GM23248 (cell line): ENCODE measurements around the gene ANTXR2.

ENCODE experiments used
- EZH2 ChIP-seq: fragments of 200-600 bp; sonication (generic); IDR thresholded peaks from 2 replicates; pipeline ENCODE4 v1.6.1; 2018; ENCODE audit warnings: antibody characterized with exemption, mild to moderate bottlenecking; ENCODE audit not compliant: insufficient read depth, poor library complexity, severe bottlenecking
- EZH2phosphoT487 ChIP-seq: fragments of 200-600 bp; sonication (generic); IDR thresholded peaks from 2 replicates; pipeline ENCODE4 v1.6.1; 2018; ENCODE audit warnings: antibody characterized with exemption, moderate library complexity, mild to moderate bottlenecking, low read depth; ENCODE audit not compliant: insufficient read depth

DNA sequence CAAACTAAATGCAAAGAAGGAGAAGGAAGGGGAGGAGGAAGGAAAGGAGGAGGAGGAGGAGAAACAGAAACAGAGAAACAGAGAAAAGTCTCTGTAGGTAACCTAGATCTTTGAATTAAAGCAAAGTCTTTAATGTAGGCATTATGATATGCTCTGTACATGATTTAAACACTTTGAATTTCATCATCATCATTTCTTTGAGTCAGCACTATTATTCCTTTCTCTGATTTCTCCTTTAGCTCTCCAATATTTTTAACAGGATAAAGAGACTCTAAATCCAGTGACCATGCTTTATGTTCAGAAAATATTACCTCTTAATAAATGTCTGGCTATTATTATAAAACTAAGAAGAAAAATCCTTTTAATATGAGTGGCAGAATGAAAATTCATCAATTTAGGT lies 124.3 kb downstream of the ANTXR2 start:
- TF ChIP-seq EZH2phosphoT487: no peak
- no peak for TF ChIP-seq EZH2
